Measurements from ENCODE around the gene CCDC15. TPM values are rescaled to one million over a fixed set of nuclear protein-coding genes. Genes with fewer than 3 reads are reported as not detected.
A peak's percentile ranks its signal among the peaks of the same experiment; 100 is the strongest.
"Not testable (repeated sequence)": the region's sequence is repeated elsewhere in the genome, so short reads cannot be mapped to it uniquely, and the experiment has no call there.

CCDC15 gene
- total RNA-seq, 1 experiment from 2014 or later: 4.3 TPM

GRCh38 chr11:125080531-125080911 lies 126.5 kb downstream of the CCDC15 start:
- no peak for DNase-seq (ENCODE audit: low spot score)

- DNase-seq (ENCODE audit: low spot score): no peak
Observed at GRCh38 chr11:125081098-125081798, 127.2 kb downstream of the CCDC15 start.

GRCh38 chr11:125082040-125082439 lies 128.0 kb downstream of the CCDC15 start:
- no peak for DNase-seq (ENCODE audit: low spot score)

GRCh38 chr11:125082611-125083311 lies 128.8 kb downstream of the CCDC15 start:
- DNase-seq (ENCODE audit: low spot score): peak; percentile 53

GRCh38 chr11:125083312-125084056 lies 129.5 kb downstream of the CCDC15 start:
- no peak for DNase-seq (ENCODE audit: low spot score)

GRCh38 chr11:125084057-125084416 lies 130.0 kb downstream of the CCDC15 start:
- DNase-seq (ENCODE audit: low spot score): no peak

- DNase-seq (ENCODE audit: low spot score): no peak
Observed at GRCh38 chr11:125084761-125085231, 130.8 kb downstream of the CCDC15 start.

- DNase-seq (ENCODE audit: low spot score): no peak
Observed at GRCh38 chr11:125085301-125086081, 131.5 kb downstream of the CCDC15 start.

- no peak for DNase-seq (ENCODE audit: low spot score)
Observed at GRCh38 chr11:125086633-125087296, 132.8 kb downstream of the CCDC15 start.

- DNase-seq (ENCODE audit: low spot score): no peak
Observed at GRCh38 chr11:125088123-125088522, 134.1 kb downstream of the CCDC15 start.

- DNase-seq (ENCODE audit: low spot score): no peak
Observed at GRCh38 chr11:125088576-125089455, 134.8 kb downstream of the CCDC15 start.

GRCh38 chr11:125089481-125089880 lies 135.5 kb downstream of the CCDC15 start:
- not testable (repeated sequence) for DNase-seq (ENCODE audit: low spot score)

- DNase-seq (ENCODE audit: low spot score): not testable (repeated sequence)
Observed at GRCh38 chr11:125090151-125090550, 136.1 kb downstream of the CCDC15 start.

GRCh38 chr11:125090816-125091215 lies 136.8 kb downstream of the CCDC15 start:
- DNase-seq (ENCODE audit: low spot score): no peak

Other genes with a start within 250 kb of the CCDC15 start
- gene NRGN, start 214.3 kb upstream of the CCDC15 start, total RNA-seq (2014; rRNA removed; shearing (Covaris generic)): 7.1 and 9.4 TPM in 2 replicates
- not detected in 2 replicates for gene VSIG2, start 201.9 kb upstream of the CCDC15 start, total RNA-seq (2014; rRNA removed; shearing (Covaris generic))
- 0.33 TPM in 1 of 2 replicates, not detected in the other for gene ESAM, start 191.9 kb upstream of the CCDC15 start, total RNA-seq (2014; rRNA removed; shearing (Covaris generic))
- gene MSANTD2, start 153.8 kb upstream of the CCDC15 start, total RNA-seq (2014; rRNA removed; shearing (Covaris generic)): 10.7 and 13.2 TPM in 2 replicates
- 8.9 and 9.4 TPM in 2 replicates for gene ROBO3, start 88.8 kb upstream of the CCDC15 start, total RNA-seq (2014; rRNA removed; shearing (Covaris generic))
- gene ROBO4, start 56.3 kb upstream of the CCDC15 start, total RNA-seq (2014; rRNA removed; shearing (Covaris generic)): 0.06 TPM in 1 of 2 replicates, not detected in the other
- gene HEPN1, start 35.0 kb upstream of the CCDC15 start, total RNA-seq (2014; rRNA removed; shearing (Covaris generic)): not detected in 2 replicates
- not detected in 2 replicates for gene HEPACAM, start 18.2 kb upstream of the CCDC15 start, total RNA-seq (2014; rRNA removed; shearing (Covaris generic))
- 0.80 and 0.95 TPM in 2 replicates for gene SLC37A2, start 109.1 kb downstream of the CCDC15 start, total RNA-seq (2014; rRNA removed; shearing (Covaris generic))
- 34.3 and 38.1 TPM in 2 replicates for gene TMEM218, start 157.4 kb downstream of the CCDC15 start, total RNA-seq (2014; rRNA removed; shearing (Covaris generic))
- gene PKNOX2, start 210.5 kb downstream of the CCDC15 start, total RNA-seq (2014; rRNA removed; shearing (Covaris generic)): 0.04 and 0.10 TPM in 2 replicates

All from H4 (cell line).